Lung (tissue), 12 donors: ENCODE results near the gene PTPRT. TPM values are rescaled to one million over a fixed set of nuclear protein-coding genes. Genes with fewer than 3 reads are reported as not detected.

Experiments used
- ATAC-seq: fragments of 200-7000 bp; cut with Tn5 transposase; one replicate; pipeline ENCODE4 v1.9.1; 2020; ENCODE audit warnings: moderate number of reproducible peaks; ENCODE audit not compliant: insufficient read depth, low FRiP score
- DNase-seq, 3 donors: peaks; one replicate each; pipeline ENCODE4 v3.0.0-alpha.2; 2013 to 2017
- H3K27ac ChIP-seq, 2 donors: one replicate each; pipeline ENCODE4 v1.5.1; 2013; ENCODE audit warnings: mild to moderate bottlenecking in 2 of 2, moderate library complexity in 2 of 2, control low read depth in 1 of 2, inconsistent platforms in 1 of 2, low read depth in 1 of 2, low read length in 1 of 2
- H3K27me3 ChIP-seq, 3 donors: one replicate each; pipeline ENCODE4 v1.5.1; 2013; ENCODE audit warnings: low read length in 2 of 3; ENCODE audit not compliant: control insufficient read depth in 3 of 3, insufficient read depth in 3 of 3
- H3K36me3 ChIP-seq, 4 donors: one replicate each; pipeline ENCODE4 v1.5.1; 2013; ENCODE audit warnings: low read length in 4 of 4, mild to moderate bottlenecking in 1 of 4, moderate library complexity in 1 of 4; ENCODE audit not compliant: control insufficient read depth in 4 of 4, insufficient read depth in 4 of 4
- H3K4me1 ChIP-seq, 5 donors: one replicate each; pipeline ENCODE4 v1.5.1; 2013; ENCODE audit warnings: low read length in 5 of 5, mild to moderate bottlenecking in 2 of 5, moderate library complexity in 1 of 5; ENCODE audit not compliant: control insufficient read depth in 5 of 5, insufficient read depth in 5 of 5
- H3K4me3 ChIP-seq: one replicate; pipeline ENCODE4 v1.5.1; 2013; ENCODE audit warnings: mild to moderate bottlenecking, control low read depth, moderate library complexity
- H3K9ac ChIP-seq, 2 donors: one replicate each; pipeline ENCODE4 v1.5.1; 2013; ENCODE audit warnings: low read length in 2 of 2, control low read depth in 1 of 2; ENCODE audit not compliant: insufficient read depth in 1 of 2
- H3K9me3 ChIP-seq, 4 donors: one replicate each; pipeline ENCODE4 v1.5.1; 2013; ENCODE audit warnings: low read length in 3 of 4, mild to moderate bottlenecking in 1 of 4, moderate library complexity in 1 of 4; ENCODE audit not compliant: control insufficient read depth in 4 of 4, insufficient read depth in 3 of 4
- CTCF ChIP-seq: IDR thresholded peaks from 2 replicates; pipeline ENCODE4 v1.5.1; 2012; ENCODE audit warnings: mild to moderate bottlenecking; ENCODE audit errors: control extremely low read depth, extremely low read depth
- WGBS, 2 donors: extraction: QIAGEN DNeasy Blood & Tissue Kit; methylation state at CpG; one replicate each; pipeline ENCODE4 v1.1.7; 2013; 5-methylcytosine and 5-hydroxymethylcytosine counted together
- polyA plus RNA-seq, 2 donors: library from polyadenylated mRNA; stranded (reverse); fragments of 200-250 nt; gene quantifications; one replicate each; pipeline ENCODE4 v1.2.1, GENCODE V29; 2013
- total RNA-seq, 2 donors: library from RNA; depleted of rRNA in 1 of 2; stranded (reverse); fragments of >200 nt in 1 of 2; gene quantifications; one replicate each; pipeline ENCODE4 v1.2.1, GENCODE V29; 2014 to 2021
- donor health status: control.
- donor health status: control.
- donor health status: Bipolar disorder and iron deficiency.
- donor health status: healthy.
- donor health status: DM: yes; HTN: yes; CAD: no.

Gene PTPRT
- total and polyA plus RNA-seq, 4 donors, result 0.37 to 13.8 (median 6.1) TPM

- WGBS, 2 donors, result 6 to 7% methylated on average over 24 of the region's 24 CpGs
- ATAC-seq (no peak), DNase-seq (peak; percentile 78 to 86 (median 84))
- H3K27ac ChIP-seq, result no peak overlapping the region
- H3K4me3 ChIP-seq, result no peak overlapping the region
- H3K36me3 ChIP-seq, result no peaks in the 10 kb centered on the region
- peak; percentile 70 for TF ChIP-seq CTCF
- peaks cover 16 to 43% (median 39%) of the 10 kb centered on the region in 3 donors for H3K27me3 ChIP-seq
- peaks cover 0 to 3% (median 0%) of the 10 kb centered on the region in 4 donors for H3K9me3 ChIP-seq
- H3K9ac ChIP-seq, result no peak overlapping the region
- H3K4me1 ChIP-seq, result peaks cover 0 to 10% (median 0%) of the 10 kb centered on the region in 5 donors
Observed at GRCh38 chr20:43187476-43188233, 2.1 kb downstream of the PTPRT start.

GRCh38 chr20:43186312-43186711 lies 3.4 kb downstream of the PTPRT start:
- Histone ChIP-seq H3K9ac (no peak overlapping the region), H3K9me3 (peaks cover 0 to 3% (median 0%) of the 10 kb centered on the region in 4 donors), H3K36me3 (no peaks in the 10 kb centered on the region), H3K4me1 (peaks cover 0 to 9% (median 0%) of the 10 kb centered on the region in 5 donors), H3K4me3 (no peak overlapping the region), H3K27ac (no peak overlapping the region), H3K27me3 (peaks cover 14 to 36% (median 31%) of the 10 kb centered on the region in 3 donors)
- 61 to 62% methylated on average over 9 of the region's 9 CpGs for WGBS, 2 donors
- ATAC-seq (no peak), DNase-seq (no peak)
- TF ChIP-seq CTCF, result no peak

GRCh38 chr20:43185901-43186300 lies 3.8 kb downstream of the PTPRT start:
- no peak for ATAC-seq
- Histone ChIP-seq H3K36me3 (no peaks in the 10 kb centered on the region), H3K4me3 (no peak overlapping the region), H3K9me3 (peaks cover 0 to 3% (median 0%) of the 10 kb centered on the region in 4 donors), H3K27ac (no peak overlapping the region), H3K27me3 (peaks cover 14 to 32% (median 27%) of the 10 kb centered on the region in 3 donors), H3K4me1 (peaks cover 0 to 9% (median 0%) of the 10 kb centered on the region in 5 donors), H3K9ac (no peak overlapping the region)
- no peak for DNase-seq
- WGBS, 2 donors, result 80 to 86% methylated on average over 4 of the region's 4 CpGs
- TF ChIP-seq CTCF, result no peak
